Smooth muscle cell (in vitro differentiated cells): ENCODE data around the gene ISY1. TPM values are rescaled to one million over a fixed set of nuclear protein-coding genes. Genes with fewer than 3 reads are reported as not detected.
"Not testable (repeated sequence)": the region's sequence is repeated elsewhere in the genome, so short reads cannot be mapped to it uniquely, and the experiment has no call there.

ENCODE experiments used
- DNase-seq: peaks from one replicate; lab custom pipeline; 2025; ENCODE audit not compliant: unreplicated experiment; lab: John Stamatoyannopoulos, UW
- H2AFZ ChIP-seq: fragments of 200-600 bp; sonication (generic); 2 replicates; pipeline ENCODE4 v1.6.0; 2016; ENCODE audit warnings: antibody characterized with exemption, low read depth, mild to moderate bottlenecking
- H3F3A ChIP-seq: fragments of 200-600 bp; sonication (generic); 2 replicates; pipeline ENCODE4 v1.6.0; 2017; ENCODE audit warnings: antibody characterized with exemption, low read depth
- H3K27ac ChIP-seq: fragments of 200-600 bp; sonication (generic); 2 replicates; pipeline ENCODE4 v1.5.1; 2016; ENCODE audit warnings: low read depth, mild to moderate bottlenecking
- H3K27me3 ChIP-seq: fragments of 200-600 bp; sonication (generic); 2 replicates; pipeline ENCODE4 v1.6.1; 2016; ENCODE audit warnings: low read depth, mild to moderate bottlenecking
- H3K36me3 ChIP-seq: fragments of 200-600 bp; sonication (generic); 2 replicates; pipeline ENCODE4 v1.5.1; 2016; ENCODE audit warnings: low read depth
- H3K4me1 ChIP-seq: fragments of 200-600 bp; sonication (generic); 2 replicates; pipeline ENCODE4 v1.5.1; 2016; ENCODE audit warnings: low read depth
- H3K4me2 ChIP-seq: fragments of 200-600 bp; sonication (generic); 2 replicates; pipeline ENCODE4 v1.6.0; 2016; ENCODE audit warnings: mild to moderate bottlenecking
- H3K4me3 ChIP-seq: fragments of 200-600 bp; sonication (generic); 2 replicates; pipeline ENCODE4 v1.5.1; 2016; ENCODE audit warnings: mild to moderate bottlenecking
- H3K79me2 ChIP-seq: fragments of 200-600 bp; sonication (generic); 2 replicates; pipeline ENCODE4 v1.6.0; 2016; ENCODE audit warnings: low read depth, mild to moderate bottlenecking
- H3K9ac ChIP-seq: fragments of 200-600 bp; sonication (generic); 2 replicates; pipeline ENCODE4 v1.6.0; 2016; ENCODE audit warnings: low read depth
- H3K9me3 ChIP-seq: fragments of 200-600 bp; sonication (generic); replicated peaks from 2 replicates; pipeline ENCODE4 v1.5.1; 2016; ENCODE audit warnings: low read depth
- H4K20me1 ChIP-seq: fragments of 200-600 bp; sonication (generic); 2 replicates; pipeline ENCODE4 v1.6.0; 2016; ENCODE audit warnings: low read depth
- CTCF ChIP-seq: fragments of 200-600 bp; sonication (generic); IDR thresholded peaks from 2 replicates; pipeline ENCODE4 v1.5.1; 2017; ENCODE audit warnings: borderline replicate concordance, mild to moderate bottlenecking, antibody characterized with exemption; ENCODE audit not compliant: insufficient read depth, poor library complexity, severe bottlenecking
- WGBS: methylation state at CpG from one replicate; pipeline ENCODE4 v1.1.7; 2016; ENCODE audit warnings: low lambda C conversion rate; 5-methylcytosine and 5-hydroxymethylcytosine counted together
- polyA plus RNA-seq: library from polyadenylated mRNA; unstranded; fragments of >200 nt; fragmentation: Nextera tagmentation; extraction: Ambion mirVana; gene quantifications from 2 replicates; pipeline ENCODE4 v1.2.1, GENCODE V29; 2016
- total RNA-seq: library from RNA; depleted of rRNA; stranded (reverse); fragments of >200 nt; gene quantifications from 2 replicates; pipeline ENCODE4 v1.2.3, GENCODE V29; 2014

ISY1 gene
- total and polyA plus RNA-seq, 2 experiments from 2014 or later, result 10.2 to 47.3 TPM

GRCh38 chr3:129195731-129196256 is 34.9 kb upstream of the ISY1 start:
- peak overlapping the region; percentile 72 for H3K4me2 ChIP-seq
- H3K9ac ChIP-seq, result peak overlapping the region; percentile 24
- peak overlapping the region; percentile 20 for H2AFZ ChIP-seq
- no peaks in the 10 kb centered on the region for H3K27me3 ChIP-seq
- 4% methylated on average over 6 of the region's 6 CpGs for WGBS
- no peak for DNase-seq
- H3K27ac ChIP-seq, result peak overlapping the region; percentile 88
- peak overlapping the region; percentile 12 for H3K4me3 ChIP-seq
- H3K79me2 ChIP-seq, result no peaks in the 10 kb centered on the region
- H3K4me1 ChIP-seq, result no peaks in the 10 kb centered on the region
- peaks cover 5% of the 10 kb centered on the region for H3F3A ChIP-seq
- H4K20me1 ChIP-seq, result no peaks in the 10 kb centered on the region
- no peaks in the 10 kb centered on the region for H3K36me3 ChIP-seq
- no peaks in the 10 kb centered on the region for H3K9me3 ChIP-seq
- TF ChIP-seq CTCF, result no peak

- DNase-seq, H3K27ac ChIP-seq, H2AFZ ChIP-seq, H3K27me3 ChIP-seq, H3K4me2 ChIP-seq, H3K4me1 ChIP-seq, H3K36me3 ChIP-seq, H3K9ac ChIP-seq, H3K4me3 ChIP-seq, H3K79me2 ChIP-seq, H3F3A ChIP-seq, H4K20me1 ChIP-seq, H3K9me3 ChIP-seq: not testable (repeated sequence)
- WGBS, result 96% methylated on average over 8 of the region's 8 CpGs
Observed at GRCh38 chr3:129189793-129190192, 28.9 kb upstream of the ISY1 start.

- 89% methylated on average over 1 of the region's 1 CpG for WGBS
- no peak for TF ChIP-seq CTCF
- no peaks in the 10 kb centered on the region for H3K36me3 ChIP-seq
- H4K20me1 ChIP-seq, result peaks cover 3% of the 10 kb centered on the region
- peaks cover 23% of the 10 kb centered on the region for H3K79me2 ChIP-seq
- no peak overlapping the region for H2AFZ ChIP-seq
- H3K4me1 ChIP-seq, result peaks cover 9% of the 10 kb centered on the region
- H3K4me2 ChIP-seq, result no peak overlapping the region
- H3K9me3 ChIP-seq, result no peaks in the 10 kb centered on the region
- no peak overlapping the region for H3K9ac ChIP-seq
- H3K4me3 ChIP-seq, result no peak overlapping the region
- H3F3A ChIP-seq, result no peaks in the 10 kb centered on the region
- no peak for DNase-seq
- no peaks in the 10 kb centered on the region for H3K27me3 ChIP-seq
- no peak overlapping the region for H3K27ac ChIP-seq
Observed at GRCh38 chr3:129187857-129188256, 27.0 kb upstream of the ISY1 start.

- Histone ChIP-seq H3K4me1 (peaks cover 16% of the 10 kb centered on the region), H3K36me3 (no peaks in the 10 kb centered on the region), H3K27ac (no peak overlapping the region), H4K20me1 (peaks cover 24% of the 10 kb centered on the region), H2AFZ (no peak overlapping the region), H3K79me2 (peaks cover 44% of the 10 kb centered on the region), H3K9ac (no peak overlapping the region), H3K9me3 (no peaks in the 10 kb centered on the region), H3K4me2 (no peak overlapping the region), H3K27me3 (no peaks in the 10 kb centered on the region), H3K4me3 (no peak overlapping the region), H3F3A (no peaks in the 10 kb centered on the region)
- no peak for TF ChIP-seq CTCF
- 97% methylated on average over 3 of the region's 3 CpGs for WGBS
- DNase-seq, result no peak
Observed at GRCh38 chr3:129185783-129186182, 24.9 kb upstream of the ISY1 start.

GRCh38 chr3:129184784-129185542 is 24.1 kb upstream of the ISY1 start:
- not testable (repeated sequence) for H3K36me3 ChIP-seq, H2AFZ ChIP-seq, H3K27me3 ChIP-seq, DNase-seq, H3F3A ChIP-seq, H3K9me3 ChIP-seq
- Histone ChIP-seq H3K4me2 (peak overlapping the region; percentile 86), H4K20me1 (peaks cover 32% of the 10 kb centered on the region), H3K9ac (peak overlapping the region; percentile 91), H3K27ac (peak overlapping the region; percentile 90), H3K79me2 (peaks cover 52% of the 10 kb centered on the region), H3K4me1 (peaks cover 24% of the 10 kb centered on the region), H3K4me3 (peak overlapping the region; percentile 96)
- WGBS, result 93% methylated on average over 20 of the region's 20 CpGs
